GM21576 (cell line): ENCODE results near the gene NFKB2.

Source experiments
- ATAC-seq: cut with Tn5 transposase; IDR thresholded peaks from one replicate; pipeline ENCODE4 v1.9.1; 2021; ENCODE audit warnings: mild to moderate bottlenecking, moderate library complexity; ENCODE audit not compliant: unreplicated experiment

NFKB2 gene

GRCh38 chr10:102407425-102408130 is 12.1 kb downstream of the NFKB2 start:
- no peak for ATAC-seq

GRCh38 chr10:102408131-102408727 is 12.7 kb downstream of the NFKB2 start:
- no peak for ATAC-seq

- no peak for ATAC-seq
Observed at GRCh38 chr10:102408728-102409603, 13.5 kb downstream of the NFKB2 start.

- no peak for ATAC-seq
Observed at GRCh38 chr10:102409604-102410428, 14.3 kb downstream of the NFKB2 start.

GRCh38 chr10:102410429-102411073 is 15.0 kb downstream of the NFKB2 start:
- ATAC-seq, result no peak

- no peak for ATAC-seq
Observed at GRCh38 chr10:102411341-102412255, 16.1 kb downstream of the NFKB2 start.

- ATAC-seq, result no peak
Observed at GRCh38 chr10:102412293-102412692, 16.8 kb downstream of the NFKB2 start.

- no peak for ATAC-seq
Observed at GRCh38 chr10:102413053-102413705, 17.7 kb downstream of the NFKB2 start.

GRCh38 chr10:102413806-102414561 is 18.5 kb downstream of the NFKB2 start:
- ATAC-seq, result no peak

GRCh38 chr10:102414749-102415148 is 19.2 kb downstream of the NFKB2 start:
- ATAC-seq, result no peak

GRCh38 chr10:102416283-102416682 is 20.8 kb downstream of the NFKB2 start:
- no peak for ATAC-seq

- no peak for ATAC-seq
Observed at GRCh38 chr10:102416695-102417094, 21.2 kb downstream of the NFKB2 start.

- no peak for ATAC-seq
Observed at GRCh38 chr10:102418622-102419268, 23.2 kb downstream of the NFKB2 start, which contains the start of gene PSD. Gene PSD (minus strand): TSS chr10:102418785. CDS start chr10:102417038, 1,747 bp downstream.

- no peak for ATAC-seq
Observed at GRCh38 chr10:102419269-102420180, 24.0 kb downstream of the NFKB2 start.

GRCh38 chr10:102420181-102420713 is 24.7 kb downstream of the NFKB2 start:
- no peak for ATAC-seq
